Stimulated activated CD4-positive, alpha-beta T cell treated with anti-CD3 and anti-CD28 coated beads, TNF-alpha, amount 100 ng/mL, for 24 hours (primary cell): ENCODE measurements around the gene USP14.

ENCODE experiments used
- DNase-seq, 3 experiments: peaks; one replicate each; pipeline ENCODE4 v3.0.0-alpha.2; 2020; ENCODE audit warnings: low read depth in 3 of 3

USP14 gene

DNA sequence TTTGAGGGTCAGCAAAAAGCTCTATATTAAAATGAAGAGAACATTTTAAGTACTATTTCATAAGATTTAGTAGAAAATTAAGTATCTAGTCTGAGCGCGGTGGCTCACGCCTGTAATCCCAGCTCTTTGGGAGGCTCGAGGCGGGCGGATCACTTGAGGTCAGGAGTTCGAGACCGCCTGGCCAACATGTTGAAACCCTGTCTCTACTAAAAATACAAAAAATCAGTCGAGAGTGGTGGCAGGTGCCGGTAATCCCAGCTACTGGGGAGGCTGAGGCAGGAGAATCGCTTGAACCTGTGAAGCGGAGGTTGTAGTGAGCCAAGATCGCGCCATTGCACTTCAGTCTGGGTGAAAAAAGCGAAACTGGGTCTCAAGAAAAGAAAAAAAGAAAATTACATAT is 1.6 kb downstream of the USP14 start:
- no peak for DNase-seq

DNA sequence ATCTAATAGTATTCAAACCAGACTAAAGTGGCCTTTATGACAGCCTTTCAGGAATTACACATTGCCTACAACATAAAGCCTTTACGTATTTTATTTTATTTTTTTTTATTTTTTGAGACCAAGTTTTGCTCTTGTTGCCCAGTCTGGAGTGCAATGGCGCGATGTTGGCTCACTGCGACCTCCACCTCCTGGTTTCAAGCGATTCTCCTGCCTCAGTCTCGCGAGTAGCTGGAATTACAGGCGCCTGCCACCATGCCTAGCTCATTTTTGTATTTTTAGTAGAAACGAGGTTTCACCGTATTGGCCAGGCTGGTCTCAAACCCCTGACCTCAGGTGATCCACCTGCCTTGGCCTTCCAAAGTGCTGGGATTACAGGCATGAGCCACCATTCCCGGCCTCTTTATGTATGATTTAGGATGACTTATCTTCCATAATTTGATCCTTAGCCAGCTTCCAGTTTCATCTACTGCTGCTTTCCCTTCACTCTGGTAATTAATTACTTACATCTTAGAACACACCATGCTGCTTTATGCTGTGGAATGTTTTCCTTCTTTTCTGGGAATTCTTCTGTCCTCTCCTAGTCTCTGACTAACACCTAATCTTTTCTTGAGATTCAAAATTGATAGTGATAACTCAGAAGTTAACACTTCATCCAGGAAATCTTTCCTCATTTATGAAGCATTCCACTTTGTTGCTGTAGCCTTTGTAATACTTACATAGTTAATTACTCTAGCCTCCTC is 2.6 kb downstream of the USP14 start:
- no peak for DNase-seq

DNA sequence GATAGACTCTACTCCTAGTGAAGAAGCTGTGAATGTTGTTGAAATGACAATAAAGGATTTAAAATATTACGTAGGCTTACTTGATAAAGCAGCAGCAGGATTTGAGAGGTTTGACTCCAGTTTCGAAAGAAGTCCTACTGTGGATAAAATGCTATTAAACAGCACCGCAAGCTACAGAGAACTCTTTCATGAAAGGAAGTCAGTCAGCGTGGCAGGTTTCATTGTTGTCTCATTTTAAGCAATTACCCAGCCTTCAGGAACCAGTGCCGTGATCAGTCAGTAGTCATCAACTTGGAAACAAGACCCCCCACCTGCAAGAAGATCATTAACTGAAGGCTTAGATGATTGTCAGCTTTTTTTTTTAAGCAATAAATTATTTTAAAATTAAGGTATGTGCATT is 14.0 kb downstream of the USP14 start:
- DNase-seq = no peak

DNA sequence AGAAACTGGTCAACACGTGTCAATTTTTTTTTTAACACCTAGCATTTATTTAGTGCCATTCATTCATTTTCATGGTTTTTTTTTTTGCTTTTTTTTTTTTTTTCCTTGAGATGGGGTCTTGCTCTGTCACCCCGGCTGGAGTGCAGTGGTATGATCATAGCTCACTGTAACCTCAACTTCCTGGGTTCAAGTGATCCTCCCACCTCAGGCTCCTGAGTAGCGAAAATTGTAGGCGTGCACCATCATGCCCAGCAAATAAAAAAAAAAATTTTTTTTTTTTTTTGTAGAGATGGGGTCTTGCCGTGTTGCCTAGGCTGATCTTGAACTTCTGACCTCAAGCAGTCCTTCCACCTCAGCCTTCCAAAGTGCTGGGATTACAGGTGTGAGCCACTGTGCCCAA is 21.1 kb downstream of the USP14 start:
- DNase-seq = no peak

DNA sequence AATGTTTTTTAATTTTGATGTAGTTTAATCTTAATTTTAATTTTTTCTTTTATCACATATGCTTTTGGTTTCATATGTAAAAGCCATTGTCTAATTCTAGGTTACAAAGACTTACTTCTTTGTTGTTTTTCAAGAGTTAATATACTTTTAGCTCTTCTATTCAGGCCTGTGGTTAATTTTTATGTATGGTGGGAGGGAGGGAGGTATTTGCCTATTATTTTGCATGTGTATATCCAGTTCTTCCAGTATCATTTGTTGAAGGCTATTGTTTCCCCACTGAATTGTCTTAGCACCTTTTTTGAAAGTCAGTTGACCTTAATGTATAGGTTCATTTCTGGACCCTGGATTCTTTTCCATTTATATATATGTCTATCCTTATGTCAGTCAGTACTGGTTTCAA is 23.4 kb downstream of the USP14 start:
- no peak for DNase-seq

DNA sequence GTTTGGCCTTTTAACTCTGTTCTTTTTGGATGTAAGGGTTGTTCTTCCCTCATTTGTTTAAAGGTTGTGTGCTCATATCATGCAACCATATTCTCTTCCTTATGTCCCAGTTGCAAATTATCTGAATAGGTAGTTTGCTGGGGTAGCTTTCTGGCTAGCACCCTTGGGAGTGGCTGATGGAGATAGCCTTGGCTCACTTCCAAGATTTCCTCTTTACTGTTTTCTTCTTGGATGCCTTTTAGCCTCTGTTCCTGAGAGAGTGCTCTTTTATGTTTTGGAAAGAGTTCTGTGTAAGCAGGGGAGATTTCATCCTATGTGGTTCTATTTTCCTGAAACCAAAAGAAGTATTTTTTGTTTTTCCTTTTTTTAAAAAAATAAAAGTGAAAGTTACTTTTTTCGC is 25.4 kb downstream of the USP14 start:
- DNase-seq = no peak

DNA sequence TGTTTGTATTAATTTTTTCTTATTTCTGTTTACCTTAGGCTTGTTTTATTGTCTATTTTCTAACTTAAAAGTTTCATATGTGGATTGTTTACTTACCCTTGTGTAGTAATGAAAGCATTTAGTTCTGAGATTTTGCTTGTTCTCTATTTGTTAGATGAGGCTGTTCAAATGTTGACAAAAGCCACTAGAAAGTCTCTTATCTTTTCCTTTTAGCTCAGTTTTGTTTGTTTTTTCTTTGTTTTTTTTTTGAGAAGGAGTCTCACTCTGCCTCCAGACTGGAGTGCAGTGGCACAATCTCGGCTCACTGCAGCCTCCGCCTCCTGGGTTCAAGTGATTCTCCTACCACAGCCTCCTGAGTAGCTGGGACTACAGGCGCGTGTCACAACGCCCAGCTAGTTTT is 30.9 kb downstream of the USP14 start:
- DNase-seq = no peak

DNA sequence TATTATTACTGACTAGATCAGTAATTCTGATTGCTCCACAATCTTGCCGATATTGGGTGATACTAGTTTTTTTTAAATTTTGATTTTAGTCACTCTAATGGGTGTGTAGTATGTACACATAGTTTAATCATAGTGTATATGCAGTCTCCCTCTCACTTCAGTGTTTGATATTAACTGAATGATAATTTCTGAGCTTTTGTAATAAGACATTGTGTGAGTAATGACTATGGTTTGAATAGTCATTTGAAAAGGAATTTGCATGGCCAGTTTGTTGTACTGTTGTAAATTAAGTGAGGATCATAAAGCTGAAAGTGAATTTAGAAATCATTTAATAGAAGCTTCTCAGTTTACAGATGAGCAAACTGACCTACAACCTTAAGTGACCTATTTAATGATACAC is 33.4 kb downstream of the USP14 start:
- no peak for DNase-seq

DNA sequence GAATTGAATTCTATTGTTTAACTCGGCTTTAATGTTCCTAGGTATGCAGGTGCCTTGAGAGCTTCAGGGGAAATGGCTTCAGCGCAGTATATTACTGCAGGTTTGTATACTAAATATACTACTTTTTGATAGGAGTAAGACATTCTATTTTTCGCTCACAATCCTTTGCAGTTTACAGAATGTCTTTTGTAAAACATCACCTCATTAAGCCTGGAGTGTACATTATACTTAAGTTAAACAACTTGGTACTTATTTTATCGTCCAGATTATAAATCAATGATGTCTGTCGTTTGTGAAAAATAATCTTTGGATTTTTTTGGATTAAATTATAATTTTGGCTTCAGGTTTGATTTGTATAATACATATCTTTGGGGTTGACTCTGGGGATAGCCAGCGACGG is 34.4 kb downstream of the USP14 start:
- DNase-seq = no peak

DNA sequence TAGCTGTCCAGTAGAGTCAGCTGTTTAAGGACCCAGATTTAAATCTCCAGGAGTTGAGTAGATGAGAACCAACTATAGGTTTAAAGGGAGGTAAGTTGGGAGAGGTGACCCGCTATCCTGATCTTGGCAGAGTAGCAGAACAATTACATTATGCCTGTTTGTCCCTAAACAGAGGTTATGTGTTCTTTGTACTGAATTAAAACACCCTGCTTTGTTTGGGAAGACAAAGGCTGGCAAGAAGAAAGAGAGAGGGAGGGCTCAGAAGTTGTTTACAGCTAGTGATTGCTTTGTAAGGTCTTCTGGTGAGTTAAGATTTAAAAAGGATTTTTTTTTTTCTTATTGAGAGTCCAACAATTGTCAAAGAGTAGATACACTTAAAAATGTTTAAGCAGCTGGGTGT is 37.3 kb downstream of the USP14 start:
- DNase-seq = no peak

DNA sequence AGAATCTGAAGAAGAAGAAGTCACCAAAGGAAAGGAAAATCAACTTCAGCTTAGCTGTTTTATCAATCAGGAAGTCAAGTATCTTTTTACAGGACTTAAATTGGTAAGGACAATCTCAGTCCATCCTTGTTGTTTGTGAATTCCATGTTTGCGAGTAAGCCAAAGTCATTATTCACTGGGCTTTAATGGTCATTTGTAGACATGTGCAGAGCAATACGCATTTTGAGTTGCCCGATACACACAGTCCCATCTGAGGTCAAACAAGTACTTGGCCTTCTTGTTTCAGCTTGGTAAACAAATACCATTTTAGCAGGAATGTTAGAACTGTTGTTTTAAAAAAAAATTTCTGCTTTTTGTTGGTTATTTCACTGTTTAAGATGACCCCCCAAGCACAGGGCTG is 40.9 kb downstream of the USP14 start:
- no peak for DNase-seq

DNA sequence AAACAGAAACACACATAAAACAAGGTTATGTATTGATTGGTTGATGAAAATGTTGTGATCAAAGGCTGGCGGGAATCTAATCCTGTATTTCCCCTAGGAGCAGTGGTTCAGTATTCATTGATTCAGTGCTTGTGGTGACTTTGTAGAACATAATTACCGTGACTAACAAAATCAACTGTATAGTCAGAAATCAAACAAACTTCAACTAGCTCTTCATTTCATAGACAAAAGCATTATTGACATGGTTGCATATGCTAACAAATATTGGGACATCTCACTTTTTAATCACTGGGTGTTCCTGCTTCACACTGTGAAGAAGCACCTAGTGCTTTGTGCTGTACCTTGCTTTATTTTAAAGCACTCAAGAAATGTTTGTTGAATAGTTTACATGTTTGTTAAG is 41.4 kb downstream of the USP14 start:
- DNase-seq = no peak

DNA sequence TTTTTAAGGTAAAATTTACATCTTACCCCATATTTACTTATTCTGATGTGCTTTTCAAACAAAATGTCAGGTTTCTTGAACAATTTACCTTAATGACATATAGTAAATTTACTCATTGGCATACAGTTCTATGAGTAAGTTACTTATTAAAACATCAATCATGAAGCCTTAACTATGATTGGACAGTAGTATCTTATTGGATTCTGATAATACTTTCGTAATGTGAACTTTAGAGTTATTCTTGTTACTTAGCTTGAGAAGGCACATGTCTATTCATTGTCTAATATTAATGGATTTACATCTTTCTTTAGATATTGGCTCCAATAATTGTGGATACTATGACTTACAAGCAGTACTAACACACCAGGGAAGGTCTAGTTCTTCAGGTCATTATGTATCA is 51.7 kb downstream of the USP14 start:
- DNase-seq = no peak

DNA sequence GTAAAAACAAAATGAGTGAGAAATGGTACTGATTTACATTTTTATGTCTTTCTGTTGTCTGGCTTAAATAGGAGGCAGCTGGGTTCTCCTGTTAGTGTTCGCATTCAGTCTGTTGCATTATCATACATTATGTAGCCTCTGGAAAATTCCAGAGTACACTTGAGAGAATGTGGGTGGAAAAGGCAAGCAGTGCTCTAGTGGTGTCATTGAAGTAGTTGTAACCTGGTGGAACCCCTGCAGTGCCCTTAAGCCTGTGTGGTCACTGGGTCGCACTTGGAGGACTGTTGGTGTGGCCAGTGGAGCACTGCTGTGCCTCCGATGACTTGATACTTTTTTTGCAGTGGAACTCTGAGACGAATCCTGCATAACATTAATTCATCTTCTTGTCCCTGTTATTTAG is 52.4 kb downstream of the USP14 start:
- no peak for DNase-seq

DNA sequence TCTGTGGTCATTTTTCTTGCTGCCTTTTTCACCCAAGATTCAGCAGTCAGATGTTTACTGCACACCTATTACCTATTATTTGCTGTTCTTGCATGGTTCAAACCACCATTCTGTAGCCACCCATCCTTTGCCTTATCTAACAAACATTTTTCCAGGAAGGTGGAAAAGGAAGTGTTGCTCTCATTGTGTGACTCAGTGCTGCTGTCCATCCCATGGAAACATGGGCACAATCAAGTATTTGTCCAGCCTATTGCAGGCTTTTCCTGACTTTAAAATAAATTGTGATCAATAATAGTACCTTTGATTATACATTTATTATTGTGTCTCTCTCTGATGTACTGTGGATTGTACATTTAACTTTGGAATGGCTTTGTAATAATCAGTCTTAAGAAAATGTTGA is 53.2 kb downstream of the USP14 start:
- DNase-seq = no peak

DNA sequence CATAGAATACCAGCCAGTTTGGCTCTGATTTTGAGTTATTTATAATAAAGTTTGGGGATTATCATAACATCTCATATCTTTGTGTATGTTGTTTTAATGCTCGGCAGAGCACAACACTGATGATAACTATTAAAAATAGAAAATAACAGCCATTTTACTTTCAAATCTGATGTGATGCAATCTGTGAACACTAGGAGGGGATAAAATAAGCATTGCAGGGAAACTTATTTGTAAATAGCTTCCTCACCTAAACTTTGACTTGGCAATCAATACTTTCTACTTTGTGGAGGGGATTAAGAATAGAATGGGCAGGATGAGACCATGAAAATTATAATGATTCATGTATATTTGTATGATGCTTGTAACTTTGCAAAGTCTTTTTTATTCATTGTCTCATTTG is 54.4 kb downstream of the USP14 start:
- DNase-seq = no peak

DNA sequence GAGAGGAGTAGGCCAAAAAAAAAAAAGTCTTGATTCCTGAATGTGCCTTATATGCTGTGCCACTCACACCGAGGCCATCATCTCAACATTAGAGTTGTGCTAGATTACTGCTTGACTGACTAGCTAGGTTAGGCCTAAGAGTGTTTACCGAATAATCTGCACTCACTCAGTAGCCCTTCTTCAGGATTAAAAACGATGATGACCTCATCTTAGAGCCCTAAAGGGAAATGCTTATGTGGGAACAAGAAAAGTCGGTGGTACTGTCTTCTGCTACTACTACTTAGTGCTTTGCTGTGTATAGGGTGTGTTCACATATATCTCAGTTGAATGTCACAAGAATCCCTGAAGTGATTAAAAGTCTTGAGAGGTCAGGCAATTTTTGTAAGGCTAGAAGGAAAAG is 55.1 kb downstream of the USP14 start:
- no peak for DNase-seq

DNA sequence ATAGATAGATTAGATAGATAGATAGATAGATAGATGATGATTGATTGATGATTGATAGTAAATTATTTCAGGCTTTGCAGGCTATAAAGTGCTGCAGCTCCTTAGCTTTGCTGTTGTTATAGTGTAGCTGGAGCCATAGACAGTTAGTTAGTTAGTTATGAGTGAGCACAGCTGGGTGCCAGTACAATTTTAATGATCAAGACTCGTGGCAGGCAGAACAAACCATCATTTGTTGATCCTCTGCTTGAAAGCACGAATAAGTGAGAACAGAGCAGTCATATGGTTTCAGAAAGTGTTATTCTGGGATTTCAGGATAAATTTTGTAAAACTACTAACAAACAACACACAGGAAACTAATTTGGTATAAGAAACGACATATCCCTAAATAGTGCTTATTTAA is 55.6 kb downstream of the USP14 start:
- DNase-seq = no peak

DNA sequence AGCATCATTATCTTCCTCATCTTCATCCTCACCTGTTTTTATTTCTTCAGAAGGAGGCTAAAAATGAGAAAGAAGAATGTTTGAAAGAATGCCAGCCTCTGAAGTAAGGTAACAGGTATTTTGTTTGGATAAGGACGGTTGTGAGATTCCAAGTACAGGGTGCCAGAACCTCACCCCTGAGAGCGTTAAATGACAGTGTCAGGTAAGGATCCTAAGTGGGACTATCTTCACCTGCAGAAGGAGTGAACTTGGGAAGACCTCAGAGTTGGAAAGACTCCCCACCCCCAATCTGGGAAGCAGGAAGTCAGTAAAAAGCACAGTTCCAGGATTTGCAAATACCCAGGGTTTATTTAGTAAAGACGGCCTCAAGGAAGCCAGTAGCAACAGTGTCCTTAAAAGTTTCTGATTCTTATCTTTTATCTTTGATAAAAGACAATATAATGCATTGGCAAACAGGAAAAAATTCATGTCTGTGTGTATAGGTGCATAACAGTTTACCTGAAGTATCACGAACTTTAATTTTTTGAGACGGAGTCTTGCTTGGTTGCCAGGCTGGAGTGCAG is 57.2 kb downstream of the USP14 start:
- DNase-seq = no peak

DNA sequence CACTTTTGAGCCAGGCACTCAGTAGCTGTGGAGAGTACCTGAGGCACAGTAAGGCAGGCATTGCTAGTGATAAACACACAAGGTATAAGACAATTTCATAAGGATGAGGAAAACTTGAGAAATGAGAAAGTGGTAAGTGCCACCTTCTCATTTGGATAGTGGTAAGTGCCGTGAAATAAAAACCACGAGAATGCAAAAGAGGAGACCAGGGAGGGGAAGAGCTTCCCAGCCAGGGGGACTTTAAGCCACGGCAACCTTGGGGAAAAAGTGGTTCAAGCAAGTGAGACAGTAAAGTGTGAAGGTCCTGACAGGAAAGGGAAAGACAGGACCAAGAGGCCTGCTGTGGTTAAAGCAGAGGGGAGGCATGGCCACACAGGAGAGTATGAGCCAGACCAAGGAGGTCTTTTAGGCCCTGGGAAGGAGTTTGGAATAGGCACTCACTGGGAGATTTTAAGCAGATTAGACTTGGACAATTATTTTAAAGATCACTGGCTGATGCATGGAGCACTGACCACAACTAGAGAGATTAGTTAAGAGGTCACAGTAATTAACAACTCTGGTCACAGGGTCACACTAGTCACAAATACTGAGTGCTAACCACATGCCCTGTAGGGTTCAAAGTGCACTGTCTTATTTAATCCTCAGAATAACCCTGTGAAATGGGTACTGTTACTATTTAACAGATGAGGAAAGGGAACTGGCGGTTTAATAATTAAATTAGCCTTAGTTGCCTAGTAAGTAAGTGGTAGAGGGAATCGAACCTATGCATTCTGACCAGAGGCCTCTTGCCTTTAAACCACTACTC is 59.4 kb downstream of the USP14 start:
- DNase-seq = no peak

DNA sequence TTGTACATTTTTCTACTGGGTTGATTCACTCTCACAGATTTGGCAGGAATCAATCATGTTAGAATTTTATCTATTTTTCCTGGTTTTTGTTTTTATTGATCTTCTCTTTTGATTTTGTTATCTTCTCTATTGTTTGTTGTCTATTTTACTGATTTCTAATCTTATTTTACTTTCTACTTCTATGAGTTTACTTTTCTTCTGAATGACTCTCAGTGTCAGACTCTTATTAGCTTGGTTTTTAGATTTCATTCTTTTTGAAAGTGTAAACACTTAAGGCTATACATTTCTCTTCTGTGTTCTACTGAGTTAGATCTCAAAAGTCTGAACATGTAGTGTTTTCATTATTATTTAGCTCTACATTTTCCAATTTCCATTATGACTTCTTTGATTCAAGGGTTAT is 62.4 kb downstream of the USP14 start:
- DNase-seq = no peak

DNA sequence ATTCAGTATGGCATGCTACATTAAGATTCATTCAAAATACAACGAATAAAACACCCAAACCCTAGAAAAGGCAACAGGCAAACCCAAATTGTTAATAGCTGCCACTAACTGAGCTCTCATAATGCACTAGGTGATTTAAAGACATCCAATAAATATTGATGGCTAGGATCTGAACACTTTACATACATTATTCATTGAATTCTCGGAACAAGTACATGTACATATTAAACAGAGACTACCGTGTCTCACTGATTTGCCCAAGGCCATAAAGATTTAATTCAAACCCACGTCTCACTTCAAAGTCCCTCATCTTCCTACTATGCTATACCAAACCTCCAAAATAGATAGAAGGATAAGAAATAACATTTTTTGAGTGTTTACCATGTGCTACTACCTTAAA is 67.4 kb downstream of the USP14 start:
- no peak for DNase-seq

DNA sequence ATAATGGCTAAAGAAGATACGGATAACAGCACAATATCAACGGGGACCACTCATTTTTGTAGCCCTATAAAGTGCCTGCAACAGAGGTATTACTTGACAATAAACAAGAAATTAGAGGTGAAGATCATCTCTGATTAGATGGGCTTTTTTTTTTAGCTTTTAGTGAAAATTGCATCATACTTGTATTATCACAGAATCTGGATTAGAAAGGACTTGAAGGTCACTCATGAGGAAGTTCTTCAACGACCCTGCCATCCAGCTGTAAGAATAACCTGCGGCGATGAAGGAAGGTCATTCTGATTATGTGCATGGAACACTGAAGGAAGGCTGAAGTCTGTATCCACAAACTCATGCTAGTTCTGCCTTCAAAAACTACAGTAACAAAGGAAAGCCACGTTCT is 69.0 kb downstream of the USP14 start:
- no peak for DNase-seq
